Central memory CD8-positive, alpha-beta T cell (primary cell): ENCODE data around the gene PKN1.
A peak's percentile ranks its signal among the peaks of the same experiment; 100 is the strongest.
"Not testable (repeated sequence)": the region's sequence is repeated elsewhere in the genome, so short reads cannot be mapped to it uniquely, and the experiment has no call there.

Experiments
- ATAC-seq: fragments of 150-1000 bp; cut with Tn5 transposase; replicated peaks from 2 replicates; pipeline ENCODE4 v1.10.0; 2022; ENCODE audit warnings: mild to moderate bottlenecking, moderate FRiP score, moderate number of reproducible peaks; ENCODE audit not compliant: poor library complexity, severe bottlenecking; ENCODE audit errors: extremely low read depth
- DNase-seq, 2 donors: peaks; one replicate each; pipeline ENCODE4 v3.0.0; 2021; ENCODE audit warnings: low spot score in 2 of 2
- H3K27ac Mint-ChIP-seq: one replicate; pipeline ENCODE4 v1.8.0; 2022; ENCODE audit warnings: low read depth, mild to moderate bottlenecking, moderate library complexity, mixed read lengths
- H3K27me3 Mint-ChIP-seq: one replicate; pipeline ENCODE4 v1.8.0; 2022; ENCODE audit warnings: mixed read lengths
- H3K36me3 Mint-ChIP-seq: one replicate; pipeline ENCODE4 v1.8.0; 2022; ENCODE audit warnings: mild to moderate bottlenecking, moderate library complexity, mixed read lengths; ENCODE audit not compliant: insufficient read depth
- H3K4me1 Mint-ChIP-seq: one replicate; pipeline ENCODE4 v1.8.0; 2022; ENCODE audit warnings: mixed read lengths
- H3K4me3 Mint-ChIP-seq: one replicate; pipeline ENCODE4 v1.8.0; 2022; ENCODE audit warnings: mild to moderate bottlenecking, moderate library complexity, mixed read lengths
- H3K9me3 Mint-ChIP-seq: one replicate; pipeline ENCODE4 v1.8.0; 2022; ENCODE audit warnings: mixed read lengths

PKN1 gene

GRCh38 chr19:14401468-14402195 is 31.5 kb upstream of the PKN1 start:
- peaks cover 91% of the 10 kb centered on the region for H3K36me3 Mint-ChIP-seq
- DNase-seq (peak in 1 of 2 donors; percentile 8), ATAC-seq (no peak)
- H3K27ac Mint-ChIP-seq, result peak overlapping the region; percentile 89
- H3K9me3 Mint-ChIP-seq, result no peaks in the 10 kb centered on the region
- H3K4me3 Mint-ChIP-seq, result peak overlapping the region; percentile 47
- H3K27me3 Mint-ChIP-seq, result no peaks in the 10 kb centered on the region
- H3K4me1 Mint-ChIP-seq, result peaks cover 23% of the 10 kb centered on the region

DNA sequence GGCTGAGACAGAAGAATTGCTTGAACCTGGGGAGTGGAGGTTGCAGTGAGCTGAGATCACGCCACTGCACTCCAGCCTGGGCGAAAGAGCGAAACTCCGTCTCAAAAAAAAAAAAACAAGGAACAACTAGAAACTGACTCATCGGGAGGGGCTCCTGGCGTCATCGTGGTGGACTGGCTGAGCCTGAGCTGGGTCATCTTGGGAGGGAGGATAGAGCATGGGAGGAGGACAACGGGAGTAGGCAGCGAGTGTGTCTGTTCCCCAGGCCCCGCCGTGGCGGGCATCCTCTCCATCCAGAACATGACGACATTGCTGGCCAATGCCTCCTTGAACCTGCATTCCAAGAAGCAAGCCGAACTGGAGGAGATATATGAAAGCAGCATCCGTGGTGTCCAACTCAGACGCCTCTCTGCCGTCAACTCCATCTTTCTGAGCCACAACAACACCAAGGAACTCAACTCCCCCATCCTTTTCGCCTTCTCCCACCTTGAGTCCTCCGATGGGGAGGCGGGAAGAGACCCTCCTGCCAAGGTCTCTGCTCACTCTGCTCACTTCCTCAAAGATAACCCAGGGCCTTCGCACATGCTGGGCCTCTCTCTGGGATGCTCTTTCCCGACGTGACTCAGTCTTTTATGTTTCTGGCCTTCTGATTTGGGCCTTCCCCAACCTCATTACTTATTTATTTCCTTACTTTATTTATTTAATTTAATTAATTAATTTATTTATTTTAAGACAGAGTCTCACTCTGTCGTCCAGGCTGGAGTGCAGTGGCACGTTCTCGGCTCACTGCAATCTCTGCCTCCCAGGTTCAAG is 30.6 kb upstream of the PKN1 start:
- Mint-ChIP-seq H3K4me3 (peak overlapping the region; percentile 47), H3K27me3 (no peaks in the 10 kb centered on the region), H3K36me3 (peaks cover 91% of the 10 kb centered on the region), H3K27ac (peak overlapping the region; percentile 89), H3K9me3 (no peaks in the 10 kb centered on the region), H3K4me1 (peaks cover 32% of the 10 kb centered on the region)
- DNase-seq (no peak), ATAC-seq (no peak)

GRCh38 chr19:14403145-14403930 is 29.8 kb upstream of the PKN1 start:
- H3K27me3 Mint-ChIP-seq, H3K9me3 Mint-ChIP-seq, ATAC-seq, DNase-seq, H3K4me3 Mint-ChIP-seq: not testable (repeated sequence)
- peaks cover 91% of the 10 kb centered on the region for H3K36me3 Mint-ChIP-seq
- H3K4me1 Mint-ChIP-seq, result peaks cover 33% of the 10 kb centered on the region
- peak overlapping the region; percentile 95 for H3K27ac Mint-ChIP-seq

DNA sequence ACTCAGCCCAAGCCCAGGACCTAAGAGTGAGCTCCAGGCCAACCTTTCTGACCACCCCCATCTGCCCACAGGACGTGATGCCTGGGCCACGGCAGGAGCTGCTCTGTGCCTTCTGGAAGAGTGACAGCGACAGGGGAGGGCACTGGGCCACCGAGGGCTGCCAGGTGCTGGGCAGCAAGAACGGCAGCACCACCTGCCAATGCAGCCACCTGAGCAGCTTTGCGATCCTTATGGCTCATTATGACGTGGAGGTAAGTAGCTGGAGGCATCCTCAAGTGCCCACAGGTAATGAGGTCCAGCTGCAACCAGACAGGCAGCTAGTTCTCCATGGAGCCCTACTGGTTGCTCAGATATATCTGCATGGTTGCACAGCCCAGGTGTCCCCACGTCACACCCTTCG is 28.8 kb upstream of the PKN1 start:
- peak overlapping the region; percentile 40 for H3K4me3 Mint-ChIP-seq
- peak overlapping the region; percentile 95 for H3K27ac Mint-ChIP-seq
- no peaks in the 10 kb centered on the region for H3K9me3 Mint-ChIP-seq
- H3K27me3 Mint-ChIP-seq, result no peaks in the 10 kb centered on the region
- peaks cover 92% of the 10 kb centered on the region for H3K36me3 Mint-ChIP-seq
- H3K4me1 Mint-ChIP-seq, result peaks cover 38% of the 10 kb centered on the region
- DNase-seq, result no peak
- no peak for ATAC-seq

DNA sequence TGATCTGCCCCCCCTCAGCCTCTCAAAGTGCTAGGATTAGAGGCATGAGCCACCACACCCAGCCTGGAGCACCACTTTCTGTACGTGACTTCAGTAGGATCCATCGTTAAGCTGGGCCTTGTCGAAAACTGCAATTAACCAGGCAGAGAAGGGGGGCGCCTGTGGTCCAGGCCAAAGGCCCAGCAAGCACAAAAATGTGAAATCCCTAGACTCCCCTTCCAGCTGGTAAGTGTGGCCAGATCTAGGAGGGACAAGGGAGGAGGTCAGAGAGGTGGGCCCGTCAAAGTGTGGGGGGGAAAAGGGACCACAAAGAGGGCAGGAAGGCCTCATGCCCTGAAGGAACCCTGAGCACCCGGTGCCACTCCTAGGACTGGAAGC is 27.7 kb upstream of the PKN1 start:
- peaks cover 49% of the 10 kb centered on the region for H3K4me1 Mint-ChIP-seq

GRCh38 chr19:14405758-14406644 is 27.1 kb upstream of the PKN1 start:
- no peaks in the 10 kb centered on the region for H3K9me3 Mint-ChIP-seq
- H3K36me3 Mint-ChIP-seq, result peaks cover 95% of the 10 kb centered on the region
- peak; percentile 47 for ATAC-seq
- peak overlapping the region; percentile 52 for H3K4me3 Mint-ChIP-seq
- H3K27ac Mint-ChIP-seq, result peak overlapping the region; percentile 95
- no peaks in the 10 kb centered on the region for H3K27me3 Mint-ChIP-seq
- peak; percentile 90 to 91 for DNase-seq
- H3K4me1 Mint-ChIP-seq, result peaks cover 54% of the 10 kb centered on the region

More for the DNA sequence above, 27.7 kb upstream of the PKN1 start:
- Mint-ChIP-seq H3K36me3 (peaks cover 94% of the 10 kb centered on the region), H3K27ac (peak overlapping the region; percentile 95), H3K27me3 (no peaks in the 10 kb centered on the region), H3K9me3 (no peaks in the 10 kb centered on the region), H3K4me3 (peak overlapping the region; percentile 34)
- no peak for DNase-seq
- ATAC-seq, result no peak

- Mint-ChIP-seq H3K36me3 (peaks cover 95% of the 10 kb centered on the region), H3K27ac (peak overlapping the region; percentile 95), H3K4me1 (peaks cover 61% of the 10 kb centered on the region), H3K9me3 (no peaks in the 10 kb centered on the region), H3K4me3 (peak overlapping the region; percentile 52), H3K27me3 (no peaks in the 10 kb centered on the region)
- DNase-seq (no peak), ATAC-seq (no peak)
Observed at GRCh38 chr19:14406645-14407401, 26.3 kb upstream of the PKN1 start.

GRCh38 chr19:14407605-14408484 is 25.3 kb upstream of the PKN1 start:
- peaks cover 63% of the 10 kb centered on the region for H3K4me1 Mint-ChIP-seq
- H3K9me3 Mint-ChIP-seq, result no peaks in the 10 kb centered on the region
- DNase-seq, result no peak
- H3K4me3 Mint-ChIP-seq, result peak overlapping the region; percentile 76
- peaks cover 95% of the 10 kb centered on the region for H3K36me3 Mint-ChIP-seq
- H3K27ac Mint-ChIP-seq, result peak overlapping the region; percentile 95
- no peak for ATAC-seq
- H3K27me3 Mint-ChIP-seq, result no peaks in the 10 kb centered on the region

- no peaks in the 10 kb centered on the region for H3K9me3 Mint-ChIP-seq
- peak overlapping the region; percentile 95 for H3K27ac Mint-ChIP-seq
- no peak for DNase-seq
- no peak for ATAC-seq
- H3K27me3 Mint-ChIP-seq, result no peaks in the 10 kb centered on the region
- peak overlapping the region; percentile 76 for H3K4me3 Mint-ChIP-seq
- peaks cover 98% of the 10 kb centered on the region for H3K36me3 Mint-ChIP-seq
- peaks cover 71% of the 10 kb centered on the region for H3K4me1 Mint-ChIP-seq
Observed at GRCh38 chr19:14408491-14409145, 24.5 kb upstream of the PKN1 start.

DNA sequence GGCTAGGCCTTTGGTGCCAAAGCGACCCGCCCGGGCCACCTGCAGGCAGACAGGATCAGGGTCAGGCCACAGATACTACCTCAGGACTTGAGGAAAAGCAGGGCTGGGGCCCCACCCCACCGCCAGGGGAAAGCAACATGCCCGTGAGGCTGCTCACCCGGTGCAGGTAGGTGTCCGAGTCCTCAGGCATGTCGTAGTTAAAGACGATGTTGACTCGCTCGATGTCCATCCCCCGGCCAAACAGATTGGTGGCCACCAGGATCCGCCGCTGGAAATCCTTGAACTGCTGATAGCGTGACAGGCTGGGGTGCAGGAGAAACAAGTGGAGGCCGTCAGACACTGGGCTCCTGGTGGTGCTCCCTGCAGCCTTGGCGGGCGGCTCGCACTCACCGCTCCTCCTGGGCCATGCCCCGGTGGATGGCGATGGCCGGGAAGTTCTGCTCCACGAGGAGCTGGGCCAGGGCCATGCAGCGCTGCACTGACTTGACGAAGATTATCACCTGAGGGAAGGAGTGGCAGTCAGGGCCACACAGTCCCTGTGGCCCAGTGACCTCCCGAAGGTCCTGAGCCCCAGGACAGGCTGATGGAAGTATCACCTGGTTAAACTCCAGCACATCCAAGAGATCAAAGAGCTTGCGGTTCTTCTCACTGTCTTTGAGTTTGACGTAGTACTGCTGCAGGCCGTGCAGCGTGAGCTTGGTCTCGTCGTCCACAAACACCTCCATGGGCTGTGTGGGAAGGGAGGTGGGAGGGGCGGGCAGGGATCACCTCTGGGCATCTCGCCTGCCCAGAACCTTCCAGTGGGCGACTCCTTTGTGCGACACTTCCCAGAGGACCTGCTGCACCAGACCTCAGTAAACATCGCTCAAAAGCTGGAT is 23.7 kb upstream of the PKN1 start:
- peak overlapping the region; percentile 76 for H3K4me3 Mint-ChIP-seq
- DNase-seq (no peak), ATAC-seq (peak; percentile 43)
- H3K4me1 Mint-ChIP-seq, result peaks cover 72% of the 10 kb centered on the region
- no peaks in the 10 kb centered on the region for H3K9me3 Mint-ChIP-seq
- no peaks in the 10 kb centered on the region for H3K27me3 Mint-ChIP-seq
- peaks cover 99% of the 10 kb centered on the region for H3K36me3 Mint-ChIP-seq
- peak overlapping the region; percentile 95 for H3K27ac Mint-ChIP-seq
